Raji (cell line): ENCODE data around the gene ADSS1.

ENCODE experiments used
- POLR2A ChIP-seq: IDR thresholded peaks from 2 replicates; pipeline ENCODE4 v1.6.1; 2011; ENCODE audit warnings: low read depth, low read length, control low read depth; ENCODE audit not compliant: insufficient read depth

The ADSS1 gene

GRCh38 chr14:104702673-104703072 is 21.4 kb upstream of the ADSS1 start:
- TF ChIP-seq POLR2A = no peak

GRCh38 chr14:104703269-104703668 is 20.8 kb upstream of the ADSS1 start:
- TF ChIP-seq POLR2A = no peak

- no peak for TF ChIP-seq POLR2A
These were observed 19.8 kb upstream of the ADSS1 start for GRCh38 chr14:104704252-104704651.

GRCh38 chr14:104705340-104706047 is 18.5 kb upstream of the ADSS1 start:
- no peak for TF ChIP-seq POLR2A

- TF ChIP-seq POLR2A = no peak
These were observed 17.1 kb upstream of the ADSS1 start for GRCh38 chr14:104706733-104707607.

- no peak for TF ChIP-seq POLR2A
These were observed 16.1 kb upstream of the ADSS1 start for GRCh38 chr14:104707608-104708595.

- TF ChIP-seq POLR2A = no peak
These were observed 15.3 kb upstream of the ADSS1 start for GRCh38 chr14:104708606-104709268.

- TF ChIP-seq POLR2A = no peak
These were observed 14.5 kb upstream of the ADSS1 start for GRCh38 chr14:104709387-104710039.

GRCh38 chr14:104710071-104710735 is 13.8 kb upstream of the ADSS1 start:
- TF ChIP-seq POLR2A = no peak

GRCh38 chr14:104712881-104713734 is 10.9 kb upstream of the ADSS1 start:
- no peak for TF ChIP-seq POLR2A

- no peak for TF ChIP-seq POLR2A
These were observed 10.0 kb upstream of the ADSS1 start for GRCh38 chr14:104714066-104714465.

GRCh38 chr14:104714681-104715080 is 9.3 kb upstream of the ADSS1 start:
- no peak for TF ChIP-seq POLR2A

- TF ChIP-seq POLR2A = no peak
These were observed 8.6 kb upstream of the ADSS1 start for GRCh38 chr14:104715416-104715815.
